ENCODE measurements around the gene SMIM13. TPM values are rescaled to one million over a fixed set of nuclear protein-coding genes. Genes with fewer than 3 reads are reported as not detected.
A peak's percentile ranks its signal among the peaks of the same experiment; 100 is the strongest.

Gene SMIM13
- total RNA-seq, 1 donor from 2014 or later: 5.8 TPM

- H3K36me3 Mint-ChIP-seq (ENCODE audit: low read depth): peaks cover 13% of the 10 kb centered on the region
- no peaks in the 10 kb centered on the region for H3K27me3 Mint-ChIP-seq
- ATAC-seq (ENCODE audit: low read depth) (no peak), DNase-seq (no peak)
- H3K27ac Mint-ChIP-seq: peak overlapping the region; percentile 94
- no peaks in the 10 kb centered on the region for H3K9me3 Mint-ChIP-seq
- TF ChIP-seq, protein P1, sequence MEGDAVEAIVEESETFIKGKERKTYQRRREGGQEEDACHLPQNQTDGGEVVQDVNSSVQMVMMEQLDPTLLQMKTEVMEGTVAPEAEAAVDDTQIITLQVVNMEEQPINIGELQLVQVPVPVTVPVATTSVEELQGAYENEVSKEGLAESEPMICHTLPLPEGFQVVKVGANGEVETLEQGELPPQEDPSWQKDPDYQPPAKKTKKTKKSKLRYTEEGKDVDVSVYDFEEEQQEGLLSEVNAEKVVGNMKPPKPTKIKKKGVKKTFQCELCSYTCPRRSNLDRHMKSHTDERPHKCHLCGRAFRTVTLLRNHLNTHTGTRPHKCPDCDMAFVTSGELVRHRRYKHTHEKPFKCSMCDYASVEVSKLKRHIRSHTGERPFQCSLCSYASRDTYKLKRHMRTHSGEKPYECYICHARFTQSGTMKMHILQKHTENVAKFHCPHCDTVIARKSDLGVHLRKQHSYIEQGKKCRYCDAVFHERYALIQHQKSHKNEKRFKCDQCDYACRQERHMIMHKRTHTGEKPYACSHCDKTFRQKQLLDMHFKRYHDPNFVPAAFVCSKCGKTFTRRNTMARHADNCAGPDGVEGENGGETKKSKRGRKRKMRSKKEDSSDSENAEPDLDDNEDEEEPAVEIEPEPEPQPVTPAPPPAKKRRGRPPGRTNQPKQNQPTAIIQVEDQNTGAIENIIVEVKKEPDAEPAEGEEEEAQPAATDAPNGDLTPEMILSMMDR (IDR thresholded peaks at IDR 0.05): no peak
- intact Hi-C loops (cut with micrococcal nuclease): loop anchor here (5.0 kb wide), 4 partner anchors 47 to 912 kb away; no protein-coding TSS in a partner anchor
- CTCF ChIA-PET: no interaction called here
- POLR2A ChIA-PET: no interaction called here
- peaks cover 20% of the 10 kb centered on the region for H3K4me1 Mint-ChIP-seq
- peak overlapping the region; percentile 94 for H3K4me3 Mint-ChIP-seq
Measured at GRCh38 chr6:11094941-11095340, 1.3 kb downstream of the SMIM13 start.

DNA sequence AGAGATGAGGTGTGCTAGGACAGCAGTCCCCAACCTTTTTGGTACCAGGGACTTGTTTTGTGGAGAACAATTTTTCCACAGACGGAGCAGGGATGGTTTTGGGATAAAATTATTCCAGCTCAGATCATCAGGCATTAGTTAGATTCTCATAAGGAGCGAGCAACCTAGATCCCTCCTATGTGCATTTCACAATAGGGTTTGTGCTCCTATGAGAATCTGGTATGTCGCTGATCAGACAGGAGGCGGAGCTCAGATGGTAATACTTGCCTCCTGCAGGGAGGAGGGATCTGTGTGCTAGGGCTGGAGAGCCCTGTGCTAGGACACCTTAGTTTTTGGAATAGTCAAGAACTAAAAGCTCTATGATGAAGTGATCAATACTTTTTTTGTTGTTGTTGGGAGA is 2.5 kb downstream of the SMIM13 start:
- Mint-ChIP-seq H3K27ac (no peak overlapping the region), H3K9me3 (no peaks in the 10 kb centered on the region), H3K4me1 (peaks cover 20% of the 10 kb centered on the region), H3K4me3 (no peak overlapping the region), H3K36me3 (ENCODE audit: low read depth) (peaks cover 14% of the 10 kb centered on the region), H3K27me3 (no peaks in the 10 kb centered on the region)
- TF ChIP-seq, protein P1 (IDR thresholded peaks at IDR 0.05): no peak
- no peak for DNase-seq
- intact Hi-C loops (cut with micrococcal nuclease): no loop called here
- ATAC-seq (ENCODE audit: low read depth): no peak
- CTCF ChIA-PET: interaction anchor here (0.9 kb wide), 1 partner anchor 27 kb away, joined by 3 read pairs; no protein-coding TSS in a partner anchor
- POLR2A ChIA-PET: no interaction called here

DNA sequence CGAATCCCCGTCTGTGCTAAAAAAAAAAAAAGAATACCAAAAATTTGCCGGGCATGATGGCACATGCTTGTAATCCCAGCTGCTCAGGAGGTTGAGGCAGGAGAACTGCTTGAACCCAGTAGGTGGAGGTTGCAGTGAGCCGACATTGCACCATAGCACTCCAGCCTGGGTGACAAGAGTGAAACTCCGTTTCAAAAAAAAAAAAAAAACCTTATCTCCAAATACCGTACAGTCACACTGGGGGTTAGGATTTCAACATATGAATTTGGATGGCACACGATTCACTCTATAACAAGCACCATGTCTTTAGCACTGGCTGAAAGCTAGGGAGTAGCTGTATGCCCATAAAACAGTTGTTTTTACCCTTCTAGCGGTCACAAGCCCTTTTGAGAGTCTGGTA is 3.8 kb downstream of the SMIM13 start:
- ATAC-seq (ENCODE audit: low read depth): no peak
- DNase-seq: no peak
- ChIA-PET CTCF (interaction anchor here (0.6 kb wide), 1 partner anchor 149 kb away, joined by 5 read pairs; no protein-coding TSS in a partner anchor), POLR2A (no interaction called here)
- Mint-ChIP-seq H3K4me1 (peaks cover 20% of the 10 kb centered on the region), H3K9me3 (no peaks in the 10 kb centered on the region), H3K36me3 (ENCODE audit: low read depth) (peaks cover 14% of the 10 kb centered on the region), H3K4me3 (no peak overlapping the region), H3K27ac (no peak overlapping the region), H3K27me3 (no peaks in the 10 kb centered on the region)
- TF ChIP-seq, protein P1 (IDR thresholded peaks at IDR 0.05): no peak
- intact Hi-C loops (cut with micrococcal nuclease): no loop called here

DNA sequence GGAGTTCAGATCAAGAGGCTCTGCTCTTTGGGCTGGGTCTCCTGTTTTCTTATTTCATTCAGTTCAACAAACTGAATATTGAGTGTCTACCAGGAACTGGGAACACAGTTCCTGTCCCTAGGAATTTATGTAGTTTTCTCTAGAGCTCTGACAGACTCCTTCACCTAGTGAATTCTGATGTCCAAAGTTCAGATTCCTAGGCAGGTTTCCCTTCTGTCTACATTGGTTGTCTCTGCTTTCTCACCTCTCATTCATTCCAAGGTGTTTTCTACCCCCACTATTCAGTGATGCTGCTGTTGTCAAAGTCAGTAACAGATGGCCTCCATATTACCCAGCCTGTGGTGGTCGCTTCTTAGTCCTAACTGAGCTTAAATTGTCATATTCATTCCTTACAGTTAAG is 4.4 kb downstream of the SMIM13 start:
- no peaks in the 10 kb centered on the region for H3K27me3 Mint-ChIP-seq
- TF ChIP-seq, protein P1 (IDR thresholded peaks at IDR 0.05): no peak
- no peaks in the 10 kb centered on the region for H3K9me3 Mint-ChIP-seq
- POLR2A ChIA-PET: no interaction called here
- peaks cover 14% of the 10 kb centered on the region for H3K36me3 Mint-ChIP-seq (ENCODE audit: low read depth)
- no peak overlapping the region for H3K4me3 Mint-ChIP-seq
- CTCF ChIA-PET: interaction anchor here (0.6 kb wide), 2 partner anchors 11 to 150 kb away, joined by 3 to 5 read pairs; no protein-coding TSS in a partner anchor
- H3K27ac Mint-ChIP-seq: no peak overlapping the region
- intact Hi-C loops (cut with micrococcal nuclease): no loop called here
- peaks cover 18% of the 10 kb centered on the region for H3K4me1 Mint-ChIP-seq
- DNase-seq (no peak), ATAC-seq (ENCODE audit: low read depth) (no peak)

DNA sequence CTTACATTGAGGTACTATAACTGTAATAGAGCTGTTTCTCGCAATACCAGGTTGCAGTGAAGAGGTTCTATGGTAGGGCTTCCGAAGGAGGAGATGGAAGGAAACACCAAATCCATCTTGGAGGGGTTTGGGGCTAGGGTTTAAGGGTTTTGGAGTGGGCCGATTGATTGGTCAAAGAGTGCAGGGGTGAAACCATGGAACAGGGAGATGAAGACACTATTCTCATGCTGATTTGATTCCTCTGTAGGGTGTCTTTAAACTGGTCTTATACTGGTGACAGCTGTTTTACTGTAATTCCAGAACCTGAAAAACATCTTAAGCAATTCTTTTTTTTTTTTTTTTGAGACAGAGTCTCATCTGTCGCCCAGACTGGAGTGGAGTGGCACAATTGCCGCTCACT is 7.8 kb downstream of the SMIM13 start:
- no peak overlapping the region for H3K4me3 Mint-ChIP-seq

More for the DNA sequence above, 7.8 kb downstream of the SMIM13 start:
- ATAC-seq (ENCODE audit: low read depth) (no peak), DNase-seq (no peak)
- Mint-ChIP-seq H3K36me3 (ENCODE audit: low read depth) (peaks cover 7% of the 10 kb centered on the region), H3K9me3 (no peaks in the 10 kb centered on the region), H3K27ac (no peak overlapping the region), H3K4me1 (peaks cover 3% of the 10 kb centered on the region), H3K27me3 (no peaks in the 10 kb centered on the region)
- CTCF ChIA-PET: no interaction called here
- intact Hi-C loops (cut with micrococcal nuclease): no loop called here
- POLR2A ChIA-PET: no interaction called here
- TF ChIP-seq, protein P1 (IDR thresholded peaks at IDR 0.05): no peak
